Keratinocyte (primary cell): ENCODE measurements around the gene SDK1. TPM values are rescaled to one million over a fixed set of nuclear protein-coding genes. Genes with fewer than 3 reads are reported as not detected.

Experiments
- DNase-seq: peaks from one replicate; pipeline ENCODE4 v3.0.0-alpha.2; 2011; ENCODE audit warnings: low read depth, missing footprints, low spot score
- FAIRE-seq: peaks from 2 replicates; lab custom pipeline; 2011; peaks lifted over from hg19 to GRCh38; lab: Jason Lieb, UNC
- H2AFZ ChIP-seq: 2 replicates; pipeline ENCODE4 v1.6.0; 2012; ENCODE audit warnings: low read length, control low read depth, inconsistent platforms; ENCODE audit not compliant: control insufficient read depth
- H3K27ac ChIP-seq: 2 replicates; pipeline ENCODE4 v1.5.1; 2011; ENCODE audit warnings: low read length; ENCODE audit not compliant: control insufficient read depth, insufficient read depth
- H3K27me3 ChIP-seq: 3 replicates; pipeline ENCODE4 v1.6.0; 2011; ENCODE audit warnings: low read length; ENCODE audit not compliant: control insufficient read depth, insufficient read depth; ENCODE audit errors: extremely low read depth
- H3K36me3 ChIP-seq, 2 experiments: 2 replicates in 1 of 2; 3 replicates in 1 of 2; pipeline ENCODE4 v1.5.1; 2011; ENCODE audit warnings: low read length in 2 of 2, mild to moderate bottlenecking in 1 of 2; ENCODE audit not compliant: control insufficient read depth in 2 of 2, insufficient read depth in 2 of 2; ENCODE audit errors: extremely low read depth in 1 of 2
- H3K4me1 ChIP-seq: 3 replicates; pipeline ENCODE4 v1.5.1; 2011; ENCODE audit warnings: low read length; ENCODE audit not compliant: control insufficient read depth, insufficient read depth; ENCODE audit errors: extremely low read depth
- H3K4me2 ChIP-seq: 3 replicates; pipeline ENCODE4 v1.6.0; 2011; ENCODE audit warnings: low read depth, low read length; ENCODE audit not compliant: control insufficient read depth, insufficient read depth; ENCODE audit errors: extremely low read depth
- H3K4me3 ChIP-seq, 3 experiments: fragments of 200-600 bp in 1 of 3; sonication (generic) in 1 of 3; 2 replicates in 2 of 3; 3 replicates in 1 of 3; pipeline ENCODE4 v1.5.1; 2011 to 2016; ENCODE audit warnings: low read length in 3 of 3, mild to moderate bottlenecking in 3 of 3, control low read depth in 2 of 3, inconsistent platforms in 1 of 3, low read depth in 1 of 3, mixed read lengths in 1 of 3, mixed run types in 1 of 3, moderate library complexity in 1 of 3; ENCODE audit not compliant: control insufficient read depth in 2 of 3, insufficient read depth in 2 of 3; ENCODE audit errors: extremely low read depth in 1 of 3
- H3K79me2 ChIP-seq: 2 replicates; pipeline ENCODE4 v1.6.0; 2012; ENCODE audit warnings: low read length; ENCODE audit not compliant: control insufficient read depth, insufficient read depth
- H3K9ac ChIP-seq: 3 replicates; pipeline ENCODE4 v1.6.0; 2011; ENCODE audit warnings: low read length; ENCODE audit not compliant: control insufficient read depth, insufficient read depth; ENCODE audit errors: extremely low read depth
- H3K9me1 ChIP-seq: 3 replicates; pipeline ENCODE4 v1.6.0; 2011; ENCODE audit warnings: low read length; ENCODE audit not compliant: control insufficient read depth, insufficient read depth; ENCODE audit errors: extremely low read depth
- H3K9me3 ChIP-seq: 2 replicates; pipeline ENCODE4 v1.5.1; 2012; ENCODE audit warnings: low read depth, low read length; ENCODE audit not compliant: control insufficient read depth
- H4K20me1 ChIP-seq: 3 replicates; pipeline ENCODE4 v1.6.0; 2011; ENCODE audit warnings: low read length; ENCODE audit not compliant: control insufficient read depth, insufficient read depth; ENCODE audit errors: extremely low read depth
- CTCF ChIP-seq, 3 experiments: IDR thresholded peaks in 1 of 3; conservative IDR thresholded peaks in 1 of 3; optimal IDR thresholded peaks in 1 of 3; 2 replicates in 2 of 3; 3 replicates in 1 of 3; pipeline versions ENCODE3 to v1.5.1; 2011; ENCODE audit warnings: low read length in 3 of 3, mild to moderate bottlenecking in 3 of 3, moderate library complexity in 2 of 3, control low read depth in 1 of 3, inconsistent platforms in 1 of 3; ENCODE audit not compliant: insufficient read depth in 2 of 3; ENCODE audit errors: extremely low read depth in 1 of 3
- EZH2 ChIP-seq: IDR thresholded peaks from one replicate; pipeline ENCODE4 v1.6.1; 2012; ENCODE audit warnings: inconsistent platforms, mild to moderate bottlenecking, low read length, moderate library complexity
- dilution Hi-C: fragments of 300-500 bp; cut with MboI; formaldehyde crosslinking; loops from one replicate; pipeline ENCODE4 v1.7.0; 2020; ENCODE audit warnings: low sequenced_read_pairs; ENCODE audit not compliant: extremely low pct_ligation_motif_present
- polyA plus RNA-seq, 5 experiments: library from polyadenylated mRNA; depleted of rRNA in 3 of 5; stranded (reverse) in 3 of 5; stranded (forward) in 1 of 5; unstranded in 1 of 5; fragments of >200 nt; gene quantifications; 1 replicate in 1 of 5; 2 replicates in 3 of 5; 3 replicates in 1 of 5; pipeline versions ENCODE4 v1.2.1 to v1.2.3, GENCODE V29; 2011 to 2012; ENCODE audit warnings: missing spikeins in 2 of 5, low read depth in 1 of 5, low replicate concordance in 1 of 5

The SDK1 gene
- polyA plus RNA-seq, 1 donor (not counting 4 experiments of a cell fraction or from before 2014, with no cell fraction given): 0.66 TPM

- H3K9ac ChIP-seq: no peak overlapping the region
- no peaks in the 10 kb centered on the region for H4K20me1 ChIP-seq
- H3K27ac ChIP-seq: no peak overlapping the region
- no peaks in the 10 kb centered on the region for H3K9me1 ChIP-seq
- no peak overlapping the region for H3K4me2 ChIP-seq
- no peak overlapping the region for H2AFZ ChIP-seq
- FAIRE-seq (no peak), DNase-seq (no peak)
- dilution Hi-C loops: no loop called here
- H3K36me3 ChIP-seq: peaks cover 0 to 5% of the 10 kb centered on the region in 2 experiments
- H3K79me2 ChIP-seq: no peaks in the 10 kb centered on the region
- H3K4me3 ChIP-seq: no peak overlapping the region
- TF ChIP-seq EZH2 (no peak), CTCF (optimal IDR thresholded peaks at IDR 0.05 in 1 of 3, IDR thresholded peaks at IDR 0.05 in 1 of 3, conservative IDR thresholded peaks at IDR 0.05 in 1 of 3; ENCODE audit: extremely low read depth in 1 of 3, insufficient read depth in 2 of 3, low read length in 3 of 3) (no peak)
- no peaks in the 10 kb centered on the region for H3K9me3 ChIP-seq
- no peaks in the 10 kb centered on the region for H3K27me3 ChIP-seq
- H3K4me1 ChIP-seq: peaks cover 10% of the 10 kb centered on the region
Observed at GRCh38 chr7:4166340-4166739, 865.3 kb downstream of the SDK1 start.

DNA sequence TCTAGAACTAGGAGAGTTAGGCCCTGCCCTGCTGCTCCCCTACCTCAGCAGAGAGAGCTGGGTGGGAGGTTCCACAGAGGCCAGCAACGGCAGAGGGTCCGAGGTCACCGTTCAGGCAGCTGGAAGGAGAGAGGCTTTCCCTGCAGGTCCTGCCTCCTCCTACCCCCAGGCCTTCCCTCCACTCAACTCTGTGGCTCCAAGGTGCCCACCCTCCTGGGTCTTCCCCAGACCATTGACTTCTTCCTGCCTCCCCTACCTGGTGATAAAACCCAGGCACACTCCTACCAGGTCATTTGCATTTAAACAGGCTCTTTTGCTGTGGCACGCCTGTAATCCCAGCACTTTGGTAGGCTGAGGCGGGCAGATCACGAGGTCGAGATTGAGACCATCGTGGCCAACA lies 865.8 kb downstream of the SDK1 start:
- Histone ChIP-seq H3K4me1 (peaks cover 10% of the 10 kb centered on the region), H3K4me2 (no peak overlapping the region), H3K27ac (no peak overlapping the region), H3K9me1 (no peaks in the 10 kb centered on the region), H3K79me2 (no peaks in the 10 kb centered on the region), H4K20me1 (no peaks in the 10 kb centered on the region), H3K4me3 (no peak overlapping the region), H3K9me3 (no peaks in the 10 kb centered on the region), H3K9ac (no peak overlapping the region), H2AFZ (no peak overlapping the region), H3K27me3 (no peaks in the 10 kb centered on the region), H3K36me3 (peaks cover 0 to 5% of the 10 kb centered on the region in 2 experiments)
- DNase-seq: no peak
- TF ChIP-seq CTCF (optimal IDR thresholded peaks at IDR 0.05 in 1 of 3, IDR thresholded peaks at IDR 0.05 in 1 of 3, conservative IDR thresholded peaks at IDR 0.05 in 1 of 3; ENCODE audit: extremely low read depth in 1 of 3, insufficient read depth in 2 of 3, low read length in 3 of 3) (no peak), EZH2 (no peak)
- dilution Hi-C loops: no loop called here
- no peak for FAIRE-seq
